RCC 7860 (cell line): ENCODE results near the gene LGALS1.

Experiments used
- DNase-seq: peaks from one replicate; pipeline ENCODE4 v3.0.0-alpha.2; 2015; ENCODE audit warnings: low spot score
- FAIRE-seq: peaks from 2 replicates; lab custom pipeline; 2012; peaks lifted over from hg19 to GRCh38; lab: Jason Lieb, UNC

LGALS1 gene

GRCh38 chr22:37674951-37675929 lies at the start of gene LGALS1:
LGALS1 (plus strand) TSS chr22:37675636; CDS start chr22:37675703, 67 bp downstream.
- FAIRE-seq (peak; percentile 88), DNase-seq (peak; percentile 90)

- no peak for DNase-seq
- FAIRE-seq, result no peak
Observed at GRCh38 chr22:37625737-37626136, 49.7 kb upstream of the LGALS1 start.

DNA sequence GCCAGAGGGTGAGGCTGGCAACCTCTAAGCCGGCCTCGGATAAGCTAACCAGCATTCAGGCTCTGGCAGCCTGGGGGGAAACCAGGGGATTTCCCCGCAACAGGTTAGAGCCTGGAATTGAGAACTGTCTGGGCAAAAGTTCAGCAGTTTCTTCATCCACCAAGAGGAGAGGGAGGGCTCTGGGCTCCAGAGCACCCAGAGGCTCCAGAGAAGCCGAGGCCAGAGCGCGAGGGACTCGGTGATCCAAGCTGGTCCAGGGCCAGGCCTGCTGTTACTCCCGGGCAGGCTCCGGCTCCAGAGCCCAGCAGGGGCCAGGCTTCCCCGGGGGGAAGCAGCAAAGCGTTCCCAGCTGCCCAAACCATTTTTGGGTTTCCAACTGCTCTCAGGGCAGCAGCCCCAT lies 49.3 kb upstream of the LGALS1 start:
- no peak for FAIRE-seq
- no peak for DNase-seq

- DNase-seq (no peak), FAIRE-seq (no peak)
Observed at GRCh38 chr22:37626556-37627075, 48.8 kb upstream of the LGALS1 start.

- FAIRE-seq, result no peak
- no peak for DNase-seq
Observed at GRCh38 chr22:37627121-37627520, 48.3 kb upstream of the LGALS1 start.

- FAIRE-seq, result no peak
Observed at GRCh38 chr22:37627545-37627944, 47.9 kb upstream of the LGALS1 start.

DNA sequence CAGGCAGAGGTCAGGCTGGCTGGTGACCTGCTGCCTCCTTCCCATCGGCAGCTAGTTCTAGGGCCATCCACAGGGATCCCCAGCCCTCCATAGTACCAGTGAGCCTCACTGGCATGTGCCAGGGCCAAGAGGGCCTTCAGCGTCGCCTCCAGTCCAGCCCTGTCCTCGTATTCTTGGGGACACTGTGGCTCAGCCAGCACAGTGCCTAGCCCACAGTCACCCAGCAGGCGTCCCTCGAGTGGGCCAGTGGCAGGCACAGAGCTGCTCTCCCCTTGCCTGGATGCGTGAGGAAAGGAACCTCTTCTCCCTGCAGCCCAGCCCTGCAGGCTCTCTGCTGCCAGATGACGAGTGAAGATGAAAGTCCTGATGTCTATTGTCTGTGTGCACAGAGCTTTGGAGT lies 46.6 kb upstream of the LGALS1 start:
- no peak for FAIRE-seq
- DNase-seq, result no peak

More at GRCh38 chr22:37627545-37627944, 47.9 kb upstream of the LGALS1 start:
- no peak for DNase-seq

- no peak for FAIRE-seq
- DNase-seq, result no peak
Observed at GRCh38 chr22:37629928-37630327, 45.5 kb upstream of the LGALS1 start.

GRCh38 chr22:37630839-37631435 lies 44.5 kb upstream of the LGALS1 start:
- FAIRE-seq (no peak), DNase-seq (no peak)

GRCh38 chr22:37631448-37632173 lies 43.8 kb upstream of the LGALS1 start:
- DNase-seq, result no peak
- FAIRE-seq, result no peak

DNA sequence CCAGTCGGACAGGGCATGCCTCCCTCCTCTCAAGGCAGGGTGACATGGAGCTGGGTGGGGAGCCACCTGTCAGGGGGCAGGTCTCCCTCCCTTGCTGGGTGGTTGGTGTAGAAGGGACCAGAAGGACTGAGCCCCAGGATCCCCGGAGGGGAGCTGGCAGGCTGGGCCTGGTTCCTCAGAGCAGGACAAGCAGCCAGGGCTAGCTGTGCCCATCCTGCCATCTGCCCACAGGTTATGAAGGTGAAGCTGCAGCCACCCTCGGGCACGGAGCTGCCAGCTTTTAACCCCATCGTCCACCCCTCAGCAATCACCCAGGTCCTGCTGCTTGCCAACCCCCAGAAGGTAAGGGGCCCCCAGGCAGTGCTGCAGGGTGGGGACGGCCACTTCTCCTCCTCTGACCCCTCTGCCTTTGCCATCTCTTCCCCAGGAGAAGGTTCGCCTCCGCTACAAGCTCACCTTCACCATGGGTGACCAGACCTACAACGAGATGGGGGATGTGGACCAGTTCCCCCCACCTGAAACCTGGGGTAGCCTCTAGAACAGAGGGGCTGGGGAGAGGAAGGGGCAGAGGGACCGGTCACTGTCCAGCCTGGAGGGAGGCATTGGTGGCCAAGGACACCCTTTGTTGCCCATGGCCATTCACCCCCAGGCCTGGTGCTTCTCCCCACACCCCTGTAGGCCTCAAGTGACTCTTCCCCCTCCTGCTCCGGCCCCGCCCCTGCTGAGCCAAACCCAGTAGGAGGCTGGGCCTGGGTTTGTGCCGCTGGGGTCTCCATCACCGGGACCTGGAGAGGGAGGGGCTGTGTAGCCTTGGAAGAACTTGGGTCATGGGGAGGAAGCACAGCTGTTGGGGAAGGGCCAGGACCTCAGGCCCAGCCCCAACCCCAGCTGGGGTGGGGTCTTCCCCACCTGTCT lies 43.0 kb upstream of the LGALS1 start:
- no peak for DNase-seq
- FAIRE-seq, result no peak

DNA sequence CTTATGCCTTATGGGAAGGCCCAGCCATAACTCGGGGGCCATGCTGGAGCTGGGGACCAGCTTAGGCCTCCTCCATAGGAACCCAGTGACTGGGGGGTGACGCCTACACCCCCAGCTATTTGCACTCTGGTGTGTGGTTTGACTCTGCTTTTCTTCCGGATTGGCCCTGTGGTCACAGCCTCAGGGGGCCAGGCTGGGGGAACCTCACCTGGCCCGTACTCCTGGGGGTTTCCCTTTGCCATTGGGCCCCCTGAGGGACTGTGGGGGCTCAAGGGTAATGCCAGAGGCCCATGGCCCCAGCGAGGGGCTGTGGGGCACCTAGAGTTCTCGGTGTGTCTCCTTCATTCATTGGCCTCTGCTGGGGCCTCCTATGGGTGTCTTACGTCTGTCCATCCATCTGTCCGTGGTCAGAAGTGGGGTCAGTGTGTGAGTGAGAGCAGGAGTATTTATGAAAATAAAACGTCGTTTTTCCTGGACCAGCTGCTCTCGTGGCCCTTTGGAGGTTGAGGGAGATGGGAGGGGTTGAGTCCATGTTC lies 42.3 kb upstream of the LGALS1 start:
- FAIRE-seq, result no peak
- no peak for DNase-seq

- FAIRE-seq (peak; percentile 77), DNase-seq (peak; percentile 80)
Observed at GRCh38 chr22:37633625-37634416, 41.6 kb upstream of the LGALS1 start.

- FAIRE-seq (no peak), DNase-seq (no peak)
Observed at GRCh38 chr22:37634417-37634924, 41.0 kb upstream of the LGALS1 start.

- FAIRE-seq (no peak), DNase-seq (no peak)
Observed at GRCh38 chr22:37635157-37635556, 40.3 kb upstream of the LGALS1 start.

- DNase-seq (peak; percentile 5), FAIRE-seq (no peak)
Observed at GRCh38 chr22:37636186-37636948, 39.1 kb upstream of the LGALS1 start.

DNA sequence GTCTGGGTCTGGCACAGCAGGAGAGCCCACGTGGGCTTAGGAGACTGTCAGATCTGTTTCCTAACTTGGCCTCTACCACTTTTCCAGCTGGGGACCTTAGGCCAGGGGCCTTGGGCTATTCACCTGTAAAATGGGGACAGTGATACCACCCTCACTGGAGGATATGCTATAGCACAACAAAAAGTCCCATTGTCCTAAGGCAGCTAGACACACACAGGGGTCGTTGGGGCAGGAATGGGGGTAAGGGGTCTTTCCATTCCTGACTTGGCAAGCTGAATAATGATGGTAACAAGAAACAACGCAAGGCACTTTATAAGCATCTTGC lies 38.5 kb upstream of the LGALS1 start:
- FAIRE-seq (no peak), DNase-seq (no peak)

GRCh38 chr22:37638391-37639069 lies 36.9 kb upstream of the LGALS1 start:
- DNase-seq (no peak), FAIRE-seq (no peak)
